ENCODE results near the gene ATIC.
"Not testable (repeated sequence)": the region's sequence is repeated elsewhere in the genome, so short reads cannot be mapped to it uniquely, and the experiment has no call there.

The ATIC gene

GRCh38 chr2:215316336-215316735 lies 4.5 kb downstream of the ATIC start:
- no peak for DNase-seq

- no peak for DNase-seq
These were observed 7.6 kb downstream of the ATIC start for GRCh38 chr2:215319500-215319899.

- DNase-seq, result no peak
These were observed 8.2 kb downstream of the ATIC start for GRCh38 chr2:215320102-215320501.

- DNase-seq, result no peak
These were observed 8.8 kb downstream of the ATIC start for GRCh38 chr2:215320679-215321078.

- DNase-seq, result no peak
These were observed 13.0 kb downstream of the ATIC start for GRCh38 chr2:215324811-215325210.

- DNase-seq, result no peak
These were observed 16.2 kb downstream of the ATIC start for GRCh38 chr2:215328066-215328465.

GRCh38 chr2:215332872-215333595 lies 21.2 kb downstream of the ATIC start:
- no peak for DNase-seq

GRCh38 chr2:215338883-215339679 lies 27.2 kb downstream of the ATIC start:
- DNase-seq, result no peak

GRCh38 chr2:215347878-215348277 lies 36.0 kb downstream of the ATIC start:
- DNase-seq, result no peak

- no peak for DNase-seq
These were observed 40.7 kb downstream of the ATIC start for GRCh38 chr2:215352602-215353001.

- no peak for DNase-seq
These were observed 43.2 kb downstream of the ATIC start for GRCh38 chr2:215354771-215355695.

- DNase-seq, result no peak
These were observed 43.9 kb downstream of the ATIC start for GRCh38 chr2:215355801-215356200.

GRCh38 chr2:215356334-215356947 lies 44.6 kb downstream of the ATIC start:
- no peak for DNase-seq

- no peak for DNase-seq
These were observed 45.1 kb downstream of the ATIC start for GRCh38 chr2:215356948-215357461.

- no peak for DNase-seq
These were observed 45.8 kb downstream of the ATIC start for GRCh38 chr2:215357660-215358059.

- no peak for DNase-seq
These were observed 46.5 kb downstream of the ATIC start for GRCh38 chr2:215358312-215358845.

- DNase-seq, result no peak
These were observed 47.2 kb downstream of the ATIC start for GRCh38 chr2:215358891-215359575.

GRCh38 chr2:215359576-215359922 lies 47.7 kb downstream of the ATIC start:
- DNase-seq, result no peak

GRCh38 chr2:215360059-215360458 lies 48.2 kb downstream of the ATIC start:
- not testable (repeated sequence) for DNase-seq

- no peak for DNase-seq
These were observed 48.7 kb downstream of the ATIC start for GRCh38 chr2:215360596-215360995.

GRCh38 chr2:215361211-215361875 lies 49.5 kb downstream of the ATIC start:
- no peak for DNase-seq
